ENCODE results near the gene THOC3.
"Not testable (repeated sequence)": the region's sequence is repeated elsewhere in the genome, so short reads cannot be mapped to it uniquely, and the experiment has no call there.

Gene THOC3

GRCh38 chr5:175967471-175968372, at the start of gene THOC3:
Gene THOC3 (minus strand): TSS chr5:175968315. CDS start chr5:175968208, 107 bp downstream.
- Histone ChIP-seq H3K9ac (ENCODE audit: low read length) (peak within 1 kb of the TSS; percentile 61), H3K4me3 (ENCODE audit: insufficient read depth, low read length, poor library complexity, severe bottlenecking) (peak within 1 kb of the TSS; percentile 52), H3K4me2 (ENCODE audit: low read depth, low read length, poor library complexity, severe bottlenecking) (peak within 1 kb of the TSS; percentile 47)
- not testable (repeated sequence) for H3K27ac ChIP-seq (ENCODE audit: low read depth, low read length); H4K20me1 ChIP-seq (ENCODE audit: low read depth, low read length); H3K9me3 ChIP-seq (ENCODE audit: insufficient read depth, low read length); H3K27me3 ChIP-seq (ENCODE audit: low read length); H3K79me2 ChIP-seq (ENCODE audit: insufficient read depth, low read length); H3F3A ChIP-seq (ENCODE audit: insufficient read depth); H2AFZ ChIP-seq (ENCODE audit: low read depth, low read length, severe bottlenecking); H3K36me3 ChIP-seq (ENCODE audit: low read length); H3K9me2 ChIP-seq (replicated peaks; ENCODE audit: insufficient read depth, low read length)

GRCh38 chr5:176017324-176017723, 49.2 kb upstream of the THOC3 start:
- H3K36me3 ChIP-seq (ENCODE audit: low read length); H4K20me1 ChIP-seq (ENCODE audit: low read depth, low read length); H3K79me2 ChIP-seq (ENCODE audit: insufficient read depth, low read length); H3K9me2 ChIP-seq (replicated peaks; ENCODE audit: insufficient read depth, low read length); H2AFZ ChIP-seq (ENCODE audit: low read depth, low read length, severe bottlenecking); H3K27me3 ChIP-seq (ENCODE audit: low read length); H3K27ac ChIP-seq (ENCODE audit: low read depth, low read length); H3K9me3 ChIP-seq (ENCODE audit: insufficient read depth, low read length); H3F3A ChIP-seq (ENCODE audit: insufficient read depth); H3K9ac ChIP-seq (ENCODE audit: low read length); H3K4me3 ChIP-seq (ENCODE audit: insufficient read depth, low read length, poor library complexity, severe bottlenecking); H3K4me2 ChIP-seq (ENCODE audit: low read depth, low read length, poor library complexity, severe bottlenecking): not testable (repeated sequence)

GRCh38 chr5:176014360-176014759, 46.2 kb upstream of the THOC3 start:
- not testable (repeated sequence) for H3K36me3 ChIP-seq (ENCODE audit: low read length); H3K9ac ChIP-seq (ENCODE audit: low read length)

GRCh38 chr5:176011088-176011487, 43.0 kb upstream of the THOC3 start:
- not testable (repeated sequence) for H2AFZ ChIP-seq (ENCODE audit: low read depth, low read length, severe bottlenecking); H4K20me1 ChIP-seq (ENCODE audit: low read depth, low read length); H3K79me2 ChIP-seq (ENCODE audit: insufficient read depth, low read length); H3K27me3 ChIP-seq (ENCODE audit: low read length); H3K9ac ChIP-seq (ENCODE audit: low read length); H3K4me2 ChIP-seq (ENCODE audit: low read depth, low read length, poor library complexity, severe bottlenecking); H3K9me2 ChIP-seq (replicated peaks; ENCODE audit: insufficient read depth, low read length); H3K36me3 ChIP-seq (ENCODE audit: low read length); H3K4me3 ChIP-seq (ENCODE audit: insufficient read depth, low read length, poor library complexity, severe bottlenecking); H3F3A ChIP-seq (ENCODE audit: insufficient read depth); H3K27ac ChIP-seq (ENCODE audit: low read depth, low read length); H3K9me3 ChIP-seq (ENCODE audit: insufficient read depth, low read length)

More at GRCh38 chr5:176014360-176014759, 46.2 kb upstream of the THOC3 start:
- not testable (repeated sequence) for H3K27ac ChIP-seq (ENCODE audit: low read depth, low read length); H3K9me3 ChIP-seq (ENCODE audit: insufficient read depth, low read length); H3K9me2 ChIP-seq (replicated peaks; ENCODE audit: insufficient read depth, low read length); H4K20me1 ChIP-seq (ENCODE audit: low read depth, low read length); H2AFZ ChIP-seq (ENCODE audit: low read depth, low read length, severe bottlenecking); H3F3A ChIP-seq (ENCODE audit: insufficient read depth); H3K79me2 ChIP-seq (ENCODE audit: insufficient read depth, low read length); H3K4me2 ChIP-seq (ENCODE audit: low read depth, low read length, poor library complexity, severe bottlenecking); H3K27me3 ChIP-seq (ENCODE audit: low read length); H3K4me3 ChIP-seq (ENCODE audit: insufficient read depth, low read length, poor library complexity, severe bottlenecking)

- H3F3A ChIP-seq (ENCODE audit: insufficient read depth); H4K20me1 ChIP-seq (ENCODE audit: low read depth, low read length); H3K27me3 ChIP-seq (ENCODE audit: low read length); H3K36me3 ChIP-seq (ENCODE audit: low read length); H2AFZ ChIP-seq (ENCODE audit: low read depth, low read length, severe bottlenecking); H3K4me3 ChIP-seq (ENCODE audit: insufficient read depth, low read length, poor library complexity, severe bottlenecking); H3K4me2 ChIP-seq (ENCODE audit: low read depth, low read length, poor library complexity, severe bottlenecking); H3K79me2 ChIP-seq (ENCODE audit: insufficient read depth, low read length); H3K9me2 ChIP-seq (replicated peaks; ENCODE audit: insufficient read depth, low read length); H3K27ac ChIP-seq (ENCODE audit: low read depth, low read length); H3K9ac ChIP-seq (ENCODE audit: low read length); H3K9me3 ChIP-seq (ENCODE audit: insufficient read depth, low read length): not testable (repeated sequence)
Measured at GRCh38 chr5:176010202-176010601, 42.1 kb upstream of the THOC3 start.

GRCh38 chr5:176007220-176007619, 39.1 kb upstream of the THOC3 start:
- H3K9me2 ChIP-seq (replicated peaks; ENCODE audit: insufficient read depth, low read length); H3K4me3 ChIP-seq (ENCODE audit: insufficient read depth, low read length, poor library complexity, severe bottlenecking); H2AFZ ChIP-seq (ENCODE audit: low read depth, low read length, severe bottlenecking); H3K9me3 ChIP-seq (ENCODE audit: insufficient read depth, low read length); H3K9ac ChIP-seq (ENCODE audit: low read length); H4K20me1 ChIP-seq (ENCODE audit: low read depth, low read length); H3F3A ChIP-seq (ENCODE audit: insufficient read depth); H3K27me3 ChIP-seq (ENCODE audit: low read length); H3K79me2 ChIP-seq (ENCODE audit: insufficient read depth, low read length); H3K27ac ChIP-seq (ENCODE audit: low read depth, low read length); H3K36me3 ChIP-seq (ENCODE audit: low read length); H3K4me2 ChIP-seq (ENCODE audit: low read depth, low read length, poor library complexity, severe bottlenecking): not testable (repeated sequence)

- not testable (repeated sequence) for H3K79me2 ChIP-seq (ENCODE audit: insufficient read depth, low read length); H3F3A ChIP-seq (ENCODE audit: insufficient read depth); H2AFZ ChIP-seq (ENCODE audit: low read depth, low read length, severe bottlenecking); H3K4me3 ChIP-seq (ENCODE audit: insufficient read depth, low read length, poor library complexity, severe bottlenecking); H3K27ac ChIP-seq (ENCODE audit: low read depth, low read length); H3K4me2 ChIP-seq (ENCODE audit: low read depth, low read length, poor library complexity, severe bottlenecking); H3K9me3 ChIP-seq (ENCODE audit: insufficient read depth, low read length); H3K27me3 ChIP-seq (ENCODE audit: low read length); H3K9ac ChIP-seq (ENCODE audit: low read length); H4K20me1 ChIP-seq (ENCODE audit: low read depth, low read length); H3K36me3 ChIP-seq (ENCODE audit: low read length); H3K9me2 ChIP-seq (replicated peaks; ENCODE audit: insufficient read depth, low read length)
Measured at GRCh38 chr5:176006819-176007218, 38.7 kb upstream of the THOC3 start.

GRCh38 chr5:175997979-175998378, 29.9 kb upstream of the THOC3 start:
- H3K36me3 ChIP-seq (ENCODE audit: low read length); H3K27ac ChIP-seq (ENCODE audit: low read depth, low read length); H3K4me3 ChIP-seq (ENCODE audit: insufficient read depth, low read length, poor library complexity, severe bottlenecking); H3K27me3 ChIP-seq (ENCODE audit: low read length); H3K9me2 ChIP-seq (replicated peaks; ENCODE audit: insufficient read depth, low read length); H3F3A ChIP-seq (ENCODE audit: insufficient read depth); H2AFZ ChIP-seq (ENCODE audit: low read depth, low read length, severe bottlenecking); H3K79me2 ChIP-seq (ENCODE audit: insufficient read depth, low read length); H3K9ac ChIP-seq (ENCODE audit: low read length); H4K20me1 ChIP-seq (ENCODE audit: low read depth, low read length); H3K9me3 ChIP-seq (ENCODE audit: insufficient read depth, low read length); H3K4me2 ChIP-seq (ENCODE audit: low read depth, low read length, poor library complexity, severe bottlenecking): not testable (repeated sequence)
